ENCODE results near the gene PKD1. TPM values are rescaled to one million over a fixed set of nuclear protein-coding genes. Genes with fewer than 3 reads are reported as not detected.
"Not testable (repeated sequence)": the region's sequence is repeated elsewhere in the genome, so short reads cannot be mapped to it uniquely, and the experiment has no call there.

PKD1 gene
- total RNA-seq, 1 experiment from 2014 or later, result 137 TPM

GRCh38 chr16:2123706-2124376 lies 11.9 kb downstream of the PKD1 start:
- H3K9me3 ChIP-seq (ENCODE audit: control insufficient read depth in 1 of 2, insufficient read depth in 1 of 2, low read depth in 1 of 2, low read length in 2 of 2); BruUV-seq (replicated peaks); ATAC-seq; H3K27me3 ChIP-seq (ENCODE audit: insufficient read depth, low read length); H3K4me2 ChIP-seq (ENCODE audit: low read length); H3K4me3 ChIP-seq (replicated peaks in 1 of 2; ENCODE audit: low read depth in 1 of 2, low read length in 2 of 2); H4K20me1 ChIP-seq (ENCODE audit: insufficient read depth); H2AFZ ChIP-seq (ENCODE audit: low read depth, low read length, poor library complexity, severe bottlenecking); CTCF ChIA-PET; POLR2A ChIA-PET; intact Hi-C loops (cut with micrococcal nuclease); H3K9ac ChIP-seq (ENCODE audit: low read length); DNase-seq (ENCODE audit: low read depth, low spot score); H3K9me2 ChIP-seq (ENCODE audit: insufficient read depth); RAD21 ChIA-PET (ENCODE audit: low non-redundant PET in 1 of 2, low total read pairs in 2 of 2, uncharacterized antibody in 2 of 2, unreplicated experiment in 2 of 2); H3K27ac ChIP-seq (ENCODE audit: low read depth, low read length); H3K36me3 ChIP-seq (ENCODE audit: control insufficient read depth in 1 of 2, insufficient read depth in 2 of 2, low read length in 2 of 2): not testable (repeated sequence)
- peaks cover 4 to 12% of the 10 kb centered on the region in 2 experiments; a peak in 3 of 4 replicates for H3K4me1 ChIP-seq (ENCODE audit: control insufficient read depth in 1 of 2, insufficient read depth in 2 of 2, low read length in 2 of 2)
- peaks cover 40% of the 10 kb centered on the region; the same call in 1 of the 2 replicates for H3K79me2 ChIP-seq (ENCODE audit: insufficient read depth, low read length)

GRCh38 chr16:2122934-2123683 lies 12.6 kb downstream of the PKD1 start:
- CTCF ChIA-PET; H3K9me2 ChIP-seq (ENCODE audit: insufficient read depth); H3K4me2 ChIP-seq (ENCODE audit: low read length); DNase-seq (ENCODE audit: low read depth, low spot score); H2AFZ ChIP-seq (ENCODE audit: low read depth, low read length, poor library complexity, severe bottlenecking); POLR2A ChIA-PET; RAD21 ChIA-PET (ENCODE audit: low non-redundant PET in 1 of 2, low total read pairs in 2 of 2, uncharacterized antibody in 2 of 2, unreplicated experiment in 2 of 2); intact Hi-C loops (cut with micrococcal nuclease); ATAC-seq; H4K20me1 ChIP-seq (ENCODE audit: insufficient read depth); H3K27me3 ChIP-seq (ENCODE audit: insufficient read depth, low read length); BruUV-seq (replicated peaks); H3K9me3 ChIP-seq (ENCODE audit: control insufficient read depth in 1 of 2, insufficient read depth in 1 of 2, low read depth in 1 of 2, low read length in 2 of 2); H3K9ac ChIP-seq (ENCODE audit: low read length); H3K36me3 ChIP-seq (ENCODE audit: control insufficient read depth in 1 of 2, insufficient read depth in 2 of 2, low read length in 2 of 2); H3K4me1 ChIP-seq (ENCODE audit: control insufficient read depth in 1 of 2, insufficient read depth in 2 of 2, low read length in 2 of 2); H3K4me3 ChIP-seq (replicated peaks in 1 of 2; ENCODE audit: low read depth in 1 of 2, low read length in 2 of 2); H3K27ac ChIP-seq (ENCODE audit: low read depth, low read length): not testable (repeated sequence)
- peaks cover 40% of the 10 kb centered on the region; the same call in 1 of the 2 replicates for H3K79me2 ChIP-seq (ENCODE audit: insufficient read depth, low read length)

Measured in HCT116 (cell line).